Amniotic stem cell (primary cell): ENCODE measurements around the gene SEC14L5.

Source experiments
- DNase-seq: peaks from one replicate; lab custom pipeline; 2025; lab: John Stamatoyannopoulos, UW

The SEC14L5 gene

DNA sequence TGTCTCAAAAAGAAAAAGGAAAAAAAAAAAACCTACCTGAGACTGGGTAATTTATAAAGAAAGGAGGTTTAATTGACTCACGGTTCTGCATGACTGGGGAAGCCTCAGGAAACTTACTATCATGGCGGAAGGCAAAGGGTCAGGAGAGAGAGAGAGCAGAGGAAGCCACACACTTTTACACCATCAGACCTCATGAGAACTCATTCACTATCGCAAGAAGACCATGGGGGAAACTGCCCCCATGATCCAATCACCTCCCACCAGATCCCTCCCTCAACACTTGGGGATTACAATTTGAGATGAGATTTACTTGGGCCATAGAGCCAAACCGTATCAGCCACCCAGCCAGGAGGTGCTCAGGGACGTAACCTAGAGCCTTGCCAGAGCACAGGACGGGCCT is 54.8 kb downstream of the SEC14L5 start:
- no peak for DNase-seq

DNA sequence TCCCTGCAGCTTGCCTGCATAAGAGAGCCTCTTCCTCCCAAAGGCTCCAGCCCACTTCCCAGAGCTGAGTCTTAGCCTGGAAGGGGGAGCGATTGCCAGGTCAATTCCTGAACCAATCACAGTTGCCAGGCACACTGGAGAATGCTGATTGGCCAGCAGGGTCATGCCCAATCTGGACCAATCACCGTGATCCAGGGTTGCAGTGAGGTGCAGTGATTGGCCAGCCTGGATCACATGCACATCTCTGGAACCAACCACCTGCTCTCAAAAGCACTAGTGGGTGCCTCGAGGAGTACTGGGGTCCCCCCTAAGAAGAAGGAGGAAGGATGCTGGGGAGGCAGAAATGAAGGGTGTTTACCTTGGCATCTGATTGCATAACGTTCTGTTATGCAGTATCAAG is 57.2 kb downstream of the SEC14L5 start:
- no peak for DNase-seq

DNA sequence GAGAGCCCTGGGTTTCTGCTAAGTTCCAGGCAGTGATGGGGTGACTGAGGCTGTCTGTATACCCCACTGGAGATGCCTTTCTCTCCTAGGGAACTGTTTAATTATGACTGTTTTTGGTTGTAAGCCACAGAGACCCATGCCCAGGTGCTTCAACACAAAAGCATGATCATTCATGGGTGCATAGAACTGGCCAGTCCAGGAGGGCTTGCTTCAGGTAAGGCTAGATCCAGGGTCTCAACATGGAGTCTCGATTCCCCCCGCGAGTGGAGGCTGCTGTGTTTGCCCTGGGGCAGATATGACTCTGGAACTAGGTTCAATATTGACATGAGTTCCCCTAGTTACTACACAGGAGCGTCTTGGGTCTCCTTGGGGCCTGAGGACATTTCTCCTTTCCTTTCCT is 57.8 kb downstream of the SEC14L5 start:
- DNase-seq: no peak

DNA sequence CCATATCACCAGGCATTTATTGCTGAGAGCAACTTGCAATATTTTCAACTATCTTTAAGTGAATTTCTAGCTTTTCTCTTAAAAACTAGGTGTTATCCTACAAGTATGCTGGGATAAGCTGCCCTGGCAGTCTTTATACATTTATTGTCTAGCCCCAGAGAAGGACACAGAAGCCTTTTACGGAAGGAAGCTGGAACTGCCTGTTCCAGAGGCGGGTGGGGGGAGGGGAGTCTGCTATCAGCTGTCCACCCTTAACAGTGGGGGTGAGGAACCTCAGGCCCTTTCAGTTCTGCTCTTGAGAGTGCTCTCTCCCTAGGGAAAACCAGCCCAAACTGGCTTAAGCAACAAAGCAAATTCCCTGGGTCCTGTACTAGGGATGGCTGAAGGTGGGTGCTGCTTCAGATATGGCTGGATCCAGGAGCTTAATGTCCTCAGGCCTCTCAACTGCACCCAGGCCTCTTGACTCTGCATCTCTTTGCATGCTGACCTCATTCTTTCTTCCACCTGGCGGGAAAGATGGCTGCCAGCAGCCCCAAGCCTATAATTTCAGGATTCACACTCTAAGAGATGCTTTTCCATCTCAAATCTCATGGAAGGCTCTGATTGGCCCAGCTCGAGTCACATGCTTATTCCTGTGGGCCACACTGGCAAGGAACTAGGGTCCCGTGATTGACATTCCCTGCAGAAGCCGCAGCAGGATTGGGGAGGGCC is 59.0 kb downstream of the SEC14L5 start:
- no peak for DNase-seq

DNA sequence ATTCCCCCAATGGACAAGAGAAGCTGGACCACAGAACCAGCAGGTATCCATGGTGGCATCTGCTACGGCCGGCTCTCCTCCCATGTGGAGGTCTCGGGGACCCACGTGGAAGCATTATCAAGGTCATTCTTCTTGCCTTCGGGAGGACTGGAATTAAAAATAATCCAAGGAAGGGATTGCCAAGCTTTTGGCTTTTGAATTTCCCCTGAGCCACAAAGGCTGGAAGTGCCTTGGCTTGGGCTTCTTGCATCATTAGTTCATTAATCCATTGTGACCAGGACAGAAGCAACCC is 59.5 kb downstream of the SEC14L5 start:
- no peak for DNase-seq

DNA sequence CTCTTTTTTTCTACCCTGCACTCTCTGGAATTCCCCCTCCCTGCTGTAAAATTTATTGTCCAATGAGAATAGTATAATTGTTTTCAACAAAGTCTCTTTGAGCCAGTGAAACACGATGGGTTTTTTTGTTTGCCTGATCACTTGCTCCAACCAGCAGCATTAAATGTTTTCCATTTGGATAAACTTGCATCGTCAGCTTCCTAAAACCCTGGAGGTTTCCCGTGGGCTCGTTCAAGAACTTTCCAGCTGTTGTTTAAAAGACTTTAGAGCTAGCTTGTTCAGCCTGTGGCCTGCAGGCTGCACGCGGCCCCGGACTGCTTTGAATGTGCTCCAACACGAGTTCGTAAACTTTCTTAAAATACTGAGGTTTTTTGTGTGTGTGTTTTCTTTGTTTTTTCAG is 60.7 kb downstream of the SEC14L5 start:
- DNase-seq: no peak

DNA sequence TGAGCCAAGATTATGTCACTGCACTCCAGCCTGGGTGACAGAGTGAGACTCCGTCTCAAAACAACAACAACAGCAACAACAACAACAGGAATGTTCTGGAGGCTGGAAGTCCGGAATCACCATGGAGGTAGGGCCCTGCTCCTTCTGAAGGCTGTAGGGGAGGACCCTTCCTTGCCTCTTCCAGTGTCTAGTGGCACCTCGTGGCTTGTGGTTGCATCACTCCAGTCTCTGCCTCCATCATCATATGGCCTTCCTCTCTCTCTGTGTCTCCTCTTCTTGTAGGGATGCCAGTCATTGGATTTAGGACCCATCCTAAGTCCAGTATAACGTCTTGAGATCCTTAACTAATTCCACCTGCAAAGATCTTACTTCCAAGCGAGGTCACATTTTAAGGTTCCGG is 61.6 kb downstream of the SEC14L5 start:
- no peak for DNase-seq

DNA sequence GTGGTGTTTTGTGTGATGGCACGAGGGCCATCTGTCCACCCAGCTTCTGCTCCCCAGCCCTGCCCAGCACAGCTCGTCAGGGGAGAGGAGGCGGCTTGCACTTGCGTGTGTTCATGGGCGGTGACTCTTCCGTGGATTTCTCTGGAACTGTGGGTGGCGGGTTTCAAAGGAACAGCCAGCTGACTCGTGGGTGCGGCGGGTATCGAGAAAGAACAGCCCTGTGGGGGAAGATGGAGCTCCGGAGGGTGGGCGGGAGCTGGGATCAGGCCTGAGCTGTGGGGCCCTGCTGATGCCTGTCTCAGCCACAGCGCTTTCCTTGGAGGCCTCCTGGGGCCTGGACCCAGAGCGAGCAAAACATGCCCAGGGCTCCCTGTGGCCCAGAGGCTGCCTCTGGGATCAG is 62.4 kb downstream of the SEC14L5 start:
- DNase-seq: no peak

DNA sequence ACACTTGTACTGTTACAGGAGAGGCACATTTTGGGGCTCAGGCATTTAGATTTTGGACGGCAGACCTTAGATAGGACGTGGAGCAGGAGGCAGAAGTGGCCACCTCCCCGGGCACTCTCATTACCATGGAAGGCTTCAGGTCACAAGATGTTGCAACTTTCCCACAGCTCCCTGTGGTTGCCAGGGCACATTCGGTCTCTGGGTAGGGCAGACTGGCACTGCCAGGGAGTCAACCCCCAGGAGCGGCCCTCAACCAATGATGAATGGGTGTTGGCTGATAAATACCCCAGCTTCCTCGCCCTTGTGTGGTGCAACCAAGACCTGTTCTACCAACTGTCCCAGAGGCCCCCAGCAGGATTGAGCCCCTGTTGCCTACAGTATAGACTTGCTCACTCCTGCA is 64.4 kb downstream of the SEC14L5 start:
- no peak for DNase-seq

DNA sequence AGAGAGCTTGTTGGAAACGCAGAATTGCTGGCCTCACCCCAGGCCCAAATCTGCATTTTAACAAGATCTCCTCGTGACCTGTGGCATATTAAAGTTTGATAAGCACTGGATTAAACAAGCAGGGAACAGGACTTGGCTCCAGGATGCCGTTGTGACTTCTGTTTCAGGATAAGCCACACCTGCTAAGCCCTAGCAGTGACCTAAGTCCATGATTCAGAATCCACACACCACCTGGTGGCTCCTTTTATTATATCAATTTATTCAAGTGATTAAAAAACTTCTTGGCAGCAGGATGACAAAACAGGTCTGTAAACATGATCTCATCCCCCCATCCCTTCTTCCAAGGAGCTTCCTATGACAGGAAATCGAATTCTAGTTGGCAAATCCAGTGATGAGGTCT is 66.5 kb downstream of the SEC14L5 start:
- DNase-seq: no peak

DNA sequence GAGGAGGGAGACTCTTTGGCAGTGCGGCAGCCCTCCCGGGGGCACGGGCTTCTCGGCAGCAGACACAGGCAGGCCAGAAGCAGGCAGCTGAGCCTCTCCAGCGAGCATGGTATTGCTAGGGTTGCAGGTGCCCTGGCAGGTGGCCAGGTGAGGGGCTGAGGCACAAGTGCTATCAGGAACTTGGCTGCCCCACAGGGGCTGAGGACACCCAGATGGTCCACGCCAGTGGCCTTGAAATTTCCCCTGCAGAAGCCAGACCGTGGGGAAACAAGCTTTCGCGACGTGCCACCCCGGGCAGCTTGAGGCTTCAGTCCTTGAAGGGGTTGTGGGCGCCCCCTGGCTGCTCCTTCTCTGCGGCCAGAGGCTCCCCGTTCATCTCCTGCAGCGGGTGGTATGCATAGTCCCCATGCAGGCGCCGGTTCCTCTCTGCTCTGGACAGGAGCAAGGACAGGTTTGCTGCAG is 67.1 kb downstream of the SEC14L5 start:
- no peak for DNase-seq

DNA sequence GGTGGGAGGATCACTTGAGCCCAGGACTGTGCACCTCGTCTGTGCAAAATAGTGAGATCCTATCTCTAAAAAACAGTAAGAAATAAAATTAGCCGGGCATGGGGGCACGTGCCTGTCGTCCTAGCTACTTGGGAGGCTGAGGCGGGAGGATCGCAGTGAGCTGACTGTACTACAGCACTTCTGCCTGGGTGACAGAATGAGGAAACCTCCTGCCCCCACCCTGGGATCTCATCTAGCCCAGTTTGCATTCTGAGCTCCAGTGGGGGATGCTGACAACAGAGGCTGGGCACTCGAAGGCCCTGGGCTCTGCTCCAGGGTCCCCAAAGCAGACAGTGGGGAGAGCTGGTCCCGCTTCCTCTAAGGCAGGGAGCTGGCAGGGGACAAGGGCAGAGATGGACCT is 68.5 kb downstream of the SEC14L5 start:
- no peak for DNase-seq

DNA sequence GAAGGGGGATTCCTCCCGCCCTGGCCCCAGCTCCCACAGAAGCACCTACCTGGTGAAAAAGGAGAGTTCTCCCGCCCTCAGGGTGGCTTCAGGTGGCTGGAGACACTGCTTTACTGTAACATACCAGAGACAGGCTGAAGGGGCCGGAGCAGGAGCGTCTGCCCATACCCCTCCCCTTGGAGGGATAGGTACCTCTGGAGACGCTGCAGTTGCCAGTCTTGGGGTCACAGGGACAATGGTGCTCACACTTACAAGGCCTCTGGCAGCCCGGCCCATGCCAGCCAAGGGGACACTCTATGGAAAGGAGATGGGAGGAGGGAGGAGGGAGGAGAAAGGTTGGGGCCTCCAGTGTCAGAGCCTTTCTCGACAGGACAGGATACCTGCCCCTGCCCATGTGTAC is 69.0 kb downstream of the SEC14L5 start:
- no peak for DNase-seq

DNA sequence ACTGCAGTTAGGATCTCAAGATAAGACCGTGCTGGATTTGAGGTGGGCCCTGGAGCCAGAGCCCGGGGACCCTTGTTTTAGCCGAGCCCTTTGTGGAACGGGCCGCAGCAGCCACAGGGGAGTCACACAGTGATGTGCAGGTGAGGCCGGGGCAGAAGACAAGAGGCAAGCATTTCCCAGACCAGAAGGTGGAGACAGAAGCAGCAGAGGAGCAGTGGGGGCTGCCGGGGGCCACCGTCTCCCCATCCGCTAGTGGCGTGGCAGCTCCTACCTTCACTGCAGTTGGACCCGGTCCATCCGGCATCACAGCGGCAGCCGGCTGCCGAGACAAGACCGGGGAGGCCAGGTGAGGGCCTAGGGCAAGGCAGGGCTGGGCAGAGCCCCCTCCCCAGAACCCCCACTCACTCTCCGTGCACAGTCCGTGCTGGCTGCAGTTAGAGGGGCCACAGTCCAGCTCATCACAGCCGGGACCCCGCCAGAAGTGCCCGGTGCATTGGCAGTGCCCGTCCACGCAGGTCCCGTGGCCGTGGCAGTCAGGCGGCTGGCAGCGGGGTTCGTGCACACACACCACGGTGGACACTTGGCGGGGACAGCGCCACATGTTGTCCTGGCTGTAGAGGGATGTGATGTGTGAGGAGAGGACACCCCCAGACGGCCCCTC is 69.6 kb downstream of the SEC14L5 start:
- DNase-seq: no peak

DNA sequence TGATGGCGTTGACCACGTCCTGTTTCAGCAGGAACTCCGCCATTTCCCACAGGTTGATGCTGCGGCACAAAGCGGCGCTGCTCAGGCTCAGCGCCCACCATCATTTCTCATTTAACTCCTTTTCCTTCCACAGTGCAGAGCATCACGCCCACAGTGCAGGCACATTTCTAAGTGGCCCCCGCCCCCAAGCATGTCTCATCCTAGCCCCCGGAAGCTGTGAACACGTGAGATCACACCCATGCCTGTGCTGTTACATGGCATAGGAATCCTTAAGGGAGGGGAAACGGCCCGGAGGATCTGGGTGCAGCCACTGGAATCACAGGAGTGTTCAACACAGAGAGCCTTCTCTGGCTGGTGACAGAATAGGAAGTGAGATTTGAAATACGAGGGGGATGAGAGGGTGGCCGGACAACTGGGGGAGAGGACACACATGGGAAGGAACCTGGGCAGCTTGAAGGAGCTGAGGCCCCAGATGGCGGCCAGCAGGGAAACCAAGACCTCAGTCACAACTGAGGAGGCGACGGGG is 70.9 kb downstream of the SEC14L5 start:
- no peak for DNase-seq

DNA sequence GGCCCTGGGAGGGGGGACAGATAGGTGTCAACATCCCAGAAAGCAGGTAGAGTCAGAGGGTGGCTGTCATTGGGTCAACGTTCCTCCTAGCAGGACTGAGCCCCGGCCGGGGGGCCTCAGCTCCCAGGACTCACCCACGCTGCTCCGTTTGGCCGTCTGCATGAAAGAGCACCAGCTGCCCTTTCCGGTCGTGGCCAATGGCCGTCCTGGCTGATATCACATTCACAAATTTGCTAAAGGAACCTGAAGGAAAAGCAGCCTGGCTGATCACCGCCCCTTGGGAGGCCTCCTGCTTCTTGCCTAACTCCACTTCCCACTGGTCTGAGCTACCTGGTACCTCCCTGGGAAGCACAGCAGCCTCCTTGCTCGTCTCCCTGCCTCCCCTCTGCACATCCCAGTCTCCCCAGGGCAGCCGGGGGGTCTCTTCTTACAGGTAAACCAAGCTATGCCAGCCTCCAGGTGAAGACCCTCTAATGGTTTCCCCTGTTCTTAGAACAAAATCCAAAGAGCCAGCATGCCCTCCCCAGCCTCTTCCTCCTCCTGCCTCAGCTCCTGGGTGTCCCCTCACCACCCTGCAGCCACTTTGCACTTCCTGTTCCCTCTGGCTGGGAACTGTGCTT is 72.2 kb downstream of the SEC14L5 start:
- no peak for DNase-seq

DNA sequence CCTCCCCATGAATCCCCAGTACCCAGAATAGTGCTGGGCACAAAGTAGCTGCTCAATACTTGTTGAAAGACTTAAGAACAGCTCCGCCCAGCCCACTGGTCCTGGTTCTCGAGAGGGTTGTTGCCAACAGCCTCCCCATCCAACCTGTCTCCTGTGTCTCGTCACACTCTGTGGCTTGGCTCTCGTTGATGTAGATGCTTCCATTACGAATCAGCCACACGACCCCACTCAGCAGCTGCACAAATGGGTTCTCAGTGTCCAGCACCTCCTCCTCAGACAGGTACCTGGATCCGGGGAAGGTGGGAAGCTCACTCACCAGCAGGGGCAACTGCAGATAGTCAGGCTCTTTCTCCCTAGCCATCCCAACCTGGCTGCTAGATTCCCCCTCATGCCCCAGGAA is 73.5 kb downstream of the SEC14L5 start:
- no peak for DNase-seq

DNA sequence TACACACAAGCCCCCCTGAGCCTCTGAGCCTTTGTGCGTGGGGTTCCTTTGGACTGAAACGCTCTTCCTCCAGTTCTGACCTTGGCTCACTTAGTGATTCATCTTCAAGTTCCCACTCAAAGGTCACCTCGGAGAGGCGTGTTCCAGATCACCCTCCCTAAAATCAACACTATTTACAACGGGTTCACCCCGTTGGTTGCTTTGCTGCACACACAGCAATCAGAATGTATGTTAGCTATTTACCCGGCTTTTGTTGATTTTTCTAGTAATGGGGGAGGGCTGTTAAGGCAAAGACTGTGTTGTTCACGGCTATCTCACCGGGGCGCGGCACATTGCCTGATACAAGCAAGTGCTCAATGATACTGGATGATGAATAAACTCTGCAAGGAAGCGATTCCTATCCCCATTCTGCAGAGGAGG is 74.6 kb downstream of the SEC14L5 start:
- DNase-seq: no peak

DNA sequence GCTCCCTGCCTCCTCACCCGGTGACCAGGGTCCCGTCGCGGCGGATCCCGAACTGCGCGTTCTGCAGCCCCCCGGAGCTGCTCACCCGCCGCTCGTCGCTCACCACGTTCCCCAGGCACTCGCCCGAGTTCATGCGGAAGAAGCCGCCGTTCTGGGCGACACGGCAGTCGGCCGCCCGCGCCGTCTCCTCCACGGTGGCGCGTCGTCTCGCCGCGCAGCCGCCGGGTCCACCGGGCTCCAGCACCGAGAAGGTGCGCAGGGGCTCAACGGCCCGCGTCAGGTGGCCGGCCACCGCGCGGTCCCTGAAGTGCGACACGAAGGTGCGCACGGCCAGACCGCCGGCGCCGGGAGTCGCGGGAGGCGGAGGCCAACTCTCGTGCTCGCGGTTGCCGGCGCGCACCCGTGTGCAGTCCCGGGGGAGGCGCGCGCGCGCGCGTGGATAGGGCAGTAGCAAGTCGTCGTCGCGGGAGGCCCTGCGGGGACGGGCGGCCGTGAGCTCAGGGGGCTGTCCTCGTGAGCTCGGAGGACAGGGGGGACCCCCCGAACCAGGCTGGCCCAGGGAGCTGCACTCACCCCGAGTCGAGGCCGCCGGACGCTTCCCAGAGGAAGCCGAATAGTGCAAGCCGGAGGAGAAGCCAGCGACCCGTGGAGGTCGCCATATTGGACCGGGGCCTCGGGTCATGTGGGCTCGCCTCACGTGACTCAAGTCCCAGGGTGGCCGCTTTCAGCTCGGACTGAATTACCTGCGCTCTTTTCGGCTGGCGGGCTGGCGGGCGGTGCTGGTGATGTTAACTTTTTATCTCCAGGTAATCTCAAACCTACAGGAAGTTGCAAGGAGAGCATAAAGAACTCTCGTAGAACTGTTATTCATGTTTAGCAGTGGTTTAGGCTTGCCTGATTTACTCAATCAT is 75.4 kb downstream of the SEC14L5 start, which contains the start of gene NAGPA:
Gene NAGPA, minus strand, starts transcription at position 680 of the 911 bp plus-strand sequence. Its CDS starts 21 bp downstream, at position 659.
- DNase-seq: peak; percentile 46

DNA sequence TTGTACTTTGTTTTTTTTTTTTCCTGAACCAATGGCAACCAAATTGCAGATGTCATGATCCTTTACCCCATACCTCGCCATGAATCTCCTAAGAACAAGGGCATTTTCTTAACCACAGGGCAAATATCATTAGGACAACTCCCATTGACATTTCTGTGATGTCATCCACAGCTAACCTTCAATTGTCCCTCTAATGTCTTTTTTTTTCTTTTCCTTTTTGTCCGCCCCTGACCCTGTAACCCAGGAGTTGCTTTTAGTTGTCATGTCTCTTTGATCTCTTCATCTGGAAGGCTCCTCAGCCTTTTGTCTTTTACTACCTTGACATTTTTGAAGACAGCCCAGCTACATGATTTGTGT is 76.0 kb downstream of the SEC14L5 start:
- no peak for DNase-seq

DNA sequence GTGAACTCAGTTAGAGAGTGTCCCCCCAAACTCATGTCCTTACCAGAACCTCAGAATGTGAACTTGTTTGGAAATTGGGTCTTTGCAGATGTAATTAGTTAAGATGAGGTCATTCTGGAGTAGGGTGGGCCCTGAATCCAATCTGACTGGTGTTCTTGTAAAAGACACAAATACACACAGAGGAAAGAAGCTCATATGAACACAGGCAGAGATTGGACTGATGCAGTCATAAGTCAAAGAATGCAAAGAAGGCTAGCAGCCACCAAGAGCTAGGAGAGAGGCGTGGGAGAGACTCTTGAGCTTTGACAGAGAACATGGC is 77.7 kb downstream of the SEC14L5 start:
- no peak for DNase-seq
